SK-N-SH (cell line): ENCODE measurements around the gene CDH3. TPM values are rescaled to one million over a fixed set of nuclear protein-coding genes. Genes with fewer than 3 reads are reported as not detected.

Experiments used
- CTCF ChIA-PET: fragments of 300-600, 350-600 bp; formaldehyde crosslinking; extraction: SDS; loops from one replicate; lab custom pipeline; 2021; lab: Yijun Ruan, JAX
- POLR2A ChIA-PET: fragments of 350-600 bp; sonication (Branson Sonifier 250); formaldehyde crosslinking; extraction: SDS; loops from one replicate; lab custom pipeline; 2020; ENCODE audit warnings: antibody characterized with exemption, inconsistent platforms; lab: Yijun Ruan, JAX
- DNase-seq: peaks from one replicate; pipeline ENCODE4 v3.0.0; 2012
- H2AFZ ChIP-seq: fragments of 200-600 bp; sonication (generic); 2 replicates; pipeline ENCODE4 v1.8.1; 2016; ENCODE audit warnings: antibody characterized with exemption, mild to moderate bottlenecking, low read depth
- H3F3A ChIP-seq: fragments of 200-600 bp; sonication (generic); replicated peaks from 2 replicates; pipeline ENCODE3; 2016; ENCODE audit warnings: antibody characterized with exemption, mild to moderate bottlenecking; ENCODE audit not compliant: insufficient read depth
- H3K27ac ChIP-seq, 2 experiments: fragments of 200-500 bp in 1 of 2; fragments of 200-600 bp in 1 of 2; sonication (Bioruptor generic) in 1 of 2; sonication (generic), shearing (Covaris generic) in 1 of 2; 2 replicates each; pipeline versions ENCODE4 v1.5.1 to v1.6.1; 2014 to 2016; ENCODE audit warnings: low read depth in 2 of 2, inconsistent platforms in 1 of 2, low read length in 1 of 2, mild to moderate bottlenecking in 1 of 2, mixed read lengths in 1 of 2
- H3K27me3 ChIP-seq: fragments of 200-600 bp; sonication (generic), shearing (Covaris generic); 2 replicates; pipeline ENCODE4 v1.6.1; 2016; ENCODE audit warnings: mixed run types; ENCODE audit not compliant: insufficient read depth
- H3K36me3 ChIP-seq, 2 experiments: fragments of 200-500 bp in 1 of 2; fragments of 200-600 bp in 1 of 2; sonication (Bioruptor generic) in 1 of 2; sonication (generic) in 1 of 2; replicated peaks in 1 of 2; 2 replicates each; pipeline versions ENCODE3 to v1.5.1; 2014 to 2016; ENCODE audit warnings: low read length in 1 of 2, mild to moderate bottlenecking in 1 of 2; ENCODE audit not compliant: insufficient read depth in 2 of 2, control insufficient read depth in 1 of 2
- H3K4me1 ChIP-seq, 2 experiments: fragments of 200-500 bp in 1 of 2; fragments of 200-600 bp in 1 of 2; sonication (Bioruptor generic) in 1 of 2; sonication (generic), shearing (Covaris generic) in 1 of 2; 2 replicates each; pipeline versions ENCODE4 v1.5.1 to v1.6.1; 2014 to 2016; ENCODE audit warnings: low read depth in 1 of 2, low read length in 1 of 2, mixed run types in 1 of 2; ENCODE audit not compliant: insufficient read depth in 2 of 2, control insufficient read depth in 1 of 2
- H3K4me2 ChIP-seq: fragments of 200-600 bp; sonication (generic), shearing (Covaris generic); 2 replicates; pipeline ENCODE4 v1.6.1; 2017; ENCODE audit warnings: mixed run types
- H3K4me3 ChIP-seq, 2 experiments: fragments of 200-500 bp in 1 of 2; fragments of 200-600 bp in 1 of 2; sonication (Bioruptor generic) in 1 of 2; sonication (generic), shearing (Covaris generic) in 1 of 2; 2 replicates each; pipeline versions ENCODE4 v1.5.1 to v1.8.1; 2014 to 2016; ENCODE audit warnings: low read depth in 2 of 2, inconsistent platforms in 1 of 2, low read length in 1 of 2, mild to moderate bottlenecking in 1 of 2, mixed read lengths in 1 of 2, moderate library complexity in 1 of 2
- H3K79me2 ChIP-seq: fragments of 200-600 bp; sonication (generic); 2 replicates; pipeline ENCODE4 v1.8.1; 2017; ENCODE audit warnings: mild to moderate bottlenecking; ENCODE audit not compliant: insufficient read depth
- H3K9ac ChIP-seq: fragments of 200-600 bp; sonication (generic); 2 replicates; pipeline ENCODE4 v1.6.1; 2017; ENCODE audit warnings: mixed run types
- H3K9me2 ChIP-seq: fragments of 200-600 bp; sonication (generic); 2 replicates; pipeline ENCODE4 v1.6.1; 2017; ENCODE audit warnings: mixed run types
- H3K9me3 ChIP-seq: fragments of 200-600 bp; sonication (generic); 2 replicates; pipeline ENCODE4 v1.6.1; 2017; ENCODE audit warnings: mixed run types, mild to moderate bottlenecking, moderate library complexity
- H4K20me1 ChIP-seq: fragments of 200-600 bp; sonication (generic); 2 replicates; pipeline ENCODE4 v1.6.1; 2017; ENCODE audit warnings: mild to moderate bottlenecking, mixed run types; ENCODE audit not compliant: insufficient read depth
- CHD2 ChIP-seq: fragments of 150-350 bp; IDR thresholded peaks from 2 replicates; pipeline ENCODE4 v1.6.1; 2018; ENCODE audit warnings: low read length; ENCODE audit not compliant: partially characterized antibody
- CTCF ChIP-seq: fragments of 200-600 bp; sonication (generic); IDR thresholded peaks from 2 replicates; pipeline ENCODE4 v1.6.1; 2017; ENCODE audit warnings: antibody characterized with exemption, mild to moderate bottlenecking, moderate library complexity
- EP300 ChIP-seq, 2 experiments: IDR thresholded peaks; 2 replicates each; pipeline versions ENCODE4 v1.4.0 to v1.6.1; 2012; ENCODE audit warnings: borderline replicate concordance in 1 of 2, low read depth in 1 of 2, low read length in 1 of 2
- FOSL2 ChIP-seq: IDR thresholded peaks from 2 replicates; pipeline ENCODE4 v1.4.0; 2012; ENCODE audit warnings: low read depth, mild to moderate bottlenecking, moderate library complexity, borderline replicate concordance
- FOXJ3 ChIP-seq: sonication (generic); formaldehyde crosslinking; IDR thresholded peaks from 2 replicates; pipeline ENCODE4 v1.5.1; 2020; ENCODE audit warnings: mild to moderate bottlenecking, missing genetic modification reagents
- IRF3 ChIP-seq: fragments of 150-350 bp; IDR thresholded peaks from 2 replicates; pipeline ENCODE4 v1.6.1; 2016; ENCODE audit warnings: mild to moderate bottlenecking, low read depth, low read length
- MXI1 ChIP-seq: IDR thresholded peaks from 2 replicates; pipeline ENCODE4 v1.6.1; 2012; ENCODE audit warnings: mild to moderate bottlenecking, low read depth, low read length, improper control_type of control experiment
- NFIC ChIP-seq: IDR thresholded peaks from 2 replicates; pipeline ENCODE4 v1.4.0; 2012; ENCODE audit warnings: borderline replicate concordance
- NRF1 ChIP-seq: IDR thresholded peaks from 2 replicates; pipeline ENCODE4 v1.6.1; 2012; ENCODE audit warnings: low read depth, mild to moderate bottlenecking, low read length
- PBX3 ChIP-seq: IDR thresholded peaks from 2 replicates; pipeline ENCODE4; 2012
- POLR2AphosphoS5 ChIP-seq: IDR thresholded peaks from 2 replicates; pipeline ENCODE4 v1.6.1; 2012; ENCODE audit warnings: low read depth, low read length
- RAD21 ChIP-seq: IDR thresholded peaks from 2 replicates; pipeline ENCODE4 v1.6.1; 2012; ENCODE audit warnings: mild to moderate bottlenecking, low read length
- RCOR1 ChIP-seq: fragments of 150-350 bp; IDR thresholded peaks from 2 replicates; pipeline ENCODE4 v1.6.1; 2017; ENCODE audit warnings: antibody characterized with exemption, low read length
- REST ChIP-seq: IDR thresholded peaks from 2 replicates; pipeline ENCODE4 v1.6.1; 2012; ENCODE audit warnings: mild to moderate bottlenecking, low read depth, low read length, moderate library complexity
- SMC3 ChIP-seq: IDR thresholded peaks from 2 replicates; pipeline ENCODE4 v1.6.1; 2012; ENCODE audit warnings: low read depth, low read length, improper control_type of control experiment
- TAF1 ChIP-seq: IDR thresholded peaks from 2 replicates; pipeline ENCODE4 v1.6.1; 2012; ENCODE audit warnings: low read depth, mild to moderate bottlenecking, low read length, moderate library complexity, borderline replicate concordance
- TEAD4 ChIP-seq: IDR thresholded peaks from 2 replicates; pipeline ENCODE4 v1.4.0; 2012; ENCODE audit warnings: mild to moderate bottlenecking, borderline replicate concordance; ENCODE audit not compliant: insufficient read depth
- USF2 ChIP-seq: fragments of 150-350 bp; IDR thresholded peaks from 2 replicates; pipeline ENCODE4 v1.6.1; 2017; ENCODE audit warnings: antibody characterized with exemption, low read length, low read depth, borderline replicate concordance
- WGBS: methylation state at CpG from one replicate; pipeline ENCODE4 v1.1.6; 2017; ENCODE audit warnings: low lambda C conversion rate; 5-methylcytosine and 5-hydroxymethylcytosine counted together
- polyA plus RNA-seq, 3 experiments: library from polyadenylated mRNA; depleted of rRNA; stranded (reverse); fragments of >200 nt; gene quantifications; 2 replicates each; pipeline ENCODE4 v1.2.3, GENCODE V29; 2012
- TF ChIP-seq, protein P1 (sequence below): IDR thresholded peaks from 2 replicates; pipeline ENCODE4 v1.4.0; 2012; ENCODE audit warnings: low read depth

The CDH3 gene
- polyA plus RNA-seq, 1 of the 3 experiments (the other 2 are of a cell fraction), result not detected

DNA sequence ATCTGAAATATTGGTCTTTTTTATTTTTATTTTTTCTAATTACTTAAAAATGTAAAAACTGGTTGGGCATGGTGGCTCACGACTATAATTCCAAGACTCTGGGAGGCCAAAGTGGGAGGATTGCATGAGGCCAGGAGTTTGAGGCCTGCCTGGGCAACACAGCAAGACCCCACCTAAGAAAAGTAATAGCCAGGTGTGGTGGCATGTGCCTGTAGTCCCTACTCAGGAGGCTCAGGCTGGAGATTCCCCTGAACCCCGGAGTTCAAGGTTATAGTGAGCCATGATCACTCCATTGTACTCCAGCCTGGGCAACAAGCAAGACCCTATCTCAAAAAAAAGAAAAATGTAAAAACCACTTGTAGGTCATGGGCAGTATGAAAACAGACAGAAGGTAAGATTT, 36.8 kb upstream of the CDH3 start:
- Histone ChIP-seq H3K9me2 (no peaks in the 10 kb centered on the region), H3K36me3 (no peaks in the 10 kb centered on the region), H3K27ac (no peak overlapping the region), H3K4me1 (no peaks in the 10 kb centered on the region), H3K4me2 (no peak overlapping the region), H3K4me3 (no peak overlapping the region), H3F3A (no peaks in the 10 kb centered on the region), H2AFZ (no peak overlapping the region), H3K27me3 (no peaks in the 10 kb centered on the region), H3K9ac (no peak overlapping the region), H4K20me1 (no peaks in the 10 kb centered on the region), H3K9me3 (no peaks in the 10 kb centered on the region)
- 26% methylated on average over 2 of the region's 2 CpGs for WGBS
- no peak for DNase-seq
- POLR2A ChIA-PET, result no interaction called here
- no peak for TF ChIP-seq EP300 (IDR thresholded peaks at IDR 0.05; ENCODE audit: borderline replicate concordance in 1 of 2, low read depth in 1 of 2, low read length in 1 of 2)
- no peak for TF ChIP-seq POLR2AphosphoS5
- no peak for TF ChIP-seq IRF3
- TF ChIP-seq, protein P1, sequence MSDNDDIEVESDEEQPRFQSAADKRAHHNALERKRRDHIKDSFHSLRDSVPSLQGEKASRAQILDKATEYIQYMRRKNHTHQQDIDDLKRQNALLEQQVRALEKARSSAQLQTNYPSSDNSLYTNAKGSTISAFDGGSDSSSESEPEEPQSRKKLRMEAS, result no peak
- no peak for TF ChIP-seq SMC3
- no peak for TF ChIP-seq TEAD4
- no peak for TF ChIP-seq PBX3
- TF ChIP-seq CHD2, result no peak
- no peak for TF ChIP-seq USF2
- TF ChIP-seq FOXJ3, result no peak
- TF ChIP-seq TAF1, result no peak
- no peak for TF ChIP-seq CTCF
- no peak for TF ChIP-seq NRF1
- no peak for TF ChIP-seq RAD21
- TF ChIP-seq MXI1, result no peak
- no peak for TF ChIP-seq FOSL2
- no peak for TF ChIP-seq REST
- no peak for TF ChIP-seq RCOR1
- no peak for TF ChIP-seq NFIC
- TF ChIP-seq, all 33 proteins: peak for 0
- no peaks in the 10 kb centered on the region for H3K79me2 ChIP-seq
- CTCF ChIA-PET, result no interaction called here
